Spleen (tissue), 11 donors: ENCODE measurements around the gene EHBP1. TPM values are rescaled to one million over a fixed set of nuclear protein-coding genes. Genes with fewer than 3 reads are reported as not detected.

Experiments
- DNase-seq: peaks from one replicate; pipeline ENCODE4 v3.0.0-alpha.2; 2020
- H3K27ac ChIP-seq, 8 donors: fragments of 200-600 bp; sonication (generic) in 7 of 8; 1 replicate in 4 of 8; 2 replicates in 4 of 8; pipeline versions ENCODE4 v1.5.0 to v1.8.0; 2016 to 2021; ENCODE audit warnings: inconsistent platforms in 4 of 8, mild to moderate bottlenecking in 4 of 8, moderate library complexity in 1 of 8
- H3K27me3 ChIP-seq, 7 donors: fragments of 200-600 bp; sonication (generic) in 6 of 7; replicated peaks in 1 of 7; 1 replicate in 4 of 7; 2 replicates in 3 of 7; pipeline versions ENCODE4 v1.5.0 to v1.8.0; 2016 to 2021; ENCODE audit warnings: inconsistent platforms in 3 of 7, mild to moderate bottlenecking in 1 of 7
- H3K36me3 ChIP-seq, 6 donors: fragments of 200-600 bp; sonication (generic) in 5 of 6; 1 replicate in 4 of 6; 2 replicates in 2 of 6; pipeline versions ENCODE4 v1.5.0 to v1.8.0; 2016 to 2021; ENCODE audit warnings: inconsistent platforms in 2 of 6
- H3K4me1 ChIP-seq, 6 donors: fragments of 200-600 bp; sonication (generic) in 5 of 6; 1 replicate in 3 of 6; 2 replicates in 3 of 6; pipeline versions ENCODE4 v1.5.0 to v1.8.0; 2016 to 2021; ENCODE audit warnings: inconsistent platforms in 3 of 6
- H3K4me3 ChIP-seq, 8 donors: fragments of 200-600 bp; sonication (generic) in 7 of 8; 1 replicate in 4 of 8; 2 replicates in 4 of 8; pipeline versions ENCODE4 v1.5.0 to v1.8.0; 2016 to 2021; ENCODE audit warnings: inconsistent platforms in 4 of 8, mild to moderate bottlenecking in 4 of 8, moderate library complexity in 2 of 8
- H3K9me3 ChIP-seq, 8 donors: fragments of 200-600 bp; sonication (generic) in 7 of 8; 1 replicate in 4 of 8; 2 replicates in 4 of 8; pipeline versions ENCODE4 v1.5.0 to v1.8.0; 2016 to 2021; ENCODE audit warnings: inconsistent platforms in 4 of 8
- POLR2A ChIP-seq, 3 donors: fragments of 450-650 bp; IDR thresholded peaks; one replicate each; pipeline ENCODE4 v1.5.1; 2017; ENCODE audit warnings: antibody characterized with exemption in 3 of 3, mild to moderate bottlenecking in 1 of 3
- POLR2AphosphoS5 ChIP-seq, 3 donors: sonication (generic); formaldehyde crosslinking; IDR thresholded peaks; one replicate each; pipeline ENCODE4 v1.5.1; 2017; ENCODE audit warnings: antibody characterized with exemption in 3 of 3
- WGBS, 5 donors: extraction: QIAGEN DNeasy Blood & Tissue Kit in 3 of 5; methylation state at CpG; one replicate each; pipeline versions ENCODE4 v1.1.5 to v1.1.7; 2013 to 2018; 5-methylcytosine and 5-hydroxymethylcytosine counted together
- intact Hi-C: fragments of 100-400 bp; cut with DNase I; formaldehyde crosslinking; loops from one replicate; pipeline ENCODE4 v1.15.0; 2023; ENCODE audit warnings: low total_unique reads
- polyA plus RNA-seq, 3 donors: library from polyadenylated mRNA; stranded (reverse); fragments of 200-250 nt; gene quantifications; one replicate each; pipeline ENCODE4 v1.2.1, GENCODE V29; 2013
- total RNA-seq, 7 donors: library from RNA; depleted of rRNA in 3 of 7; stranded (reverse); fragments of >200 nt in 3 of 7; fragmentation: NEBNext Ultra II Directional in 4 of 7; extraction: Animal tissue kit (Norgen Biotek cat#: 25700) in 4 of 7; gene quantifications; one replicate each; pipeline versions ENCODE4 v1.1.0 to v1.2.1, GENCODE V29; 2016 to 2021
- TF ChIP-seq, protein P1 (sequence below), 11 experiments: fragments of 200-600 bp in 7 of 11; fragments of 450-650 bp in 4 of 11; sonication (generic) in 4 of 11; IDR thresholded peaks in 8 of 11; conservative IDR thresholded peaks in 3 of 11; 1 replicate in 7 of 11; 2 replicates in 4 of 11; pipeline versions ENCODE4 v1.4.0 to v1.8.0; 2016 to 2021; ENCODE audit warnings: antibody characterized with exemption in 11 of 11, inconsistent platforms in 4 of 11, mild to moderate bottlenecking in 1 of 11
- donor health status: healthy with polysubstance abuse.
- donor health status: DM: no; HTN: no; CAD: no; lungs with moderate emphysema.
- donor health status: DM: no; HTN: no; CAD: no.
- donor health status: Bipolar disorder and iron deficiency.
- donor health status: healthy.
- donor health status: DM: no; HTN: no; CAD: no.
- donor health status: DM: yes; HTN: yes; CAD: no.

EHBP1 gene
- total and polyA plus RNA-seq, 10 donors: 5.0 to 44.2 (median 31.7) TPM

DNA sequence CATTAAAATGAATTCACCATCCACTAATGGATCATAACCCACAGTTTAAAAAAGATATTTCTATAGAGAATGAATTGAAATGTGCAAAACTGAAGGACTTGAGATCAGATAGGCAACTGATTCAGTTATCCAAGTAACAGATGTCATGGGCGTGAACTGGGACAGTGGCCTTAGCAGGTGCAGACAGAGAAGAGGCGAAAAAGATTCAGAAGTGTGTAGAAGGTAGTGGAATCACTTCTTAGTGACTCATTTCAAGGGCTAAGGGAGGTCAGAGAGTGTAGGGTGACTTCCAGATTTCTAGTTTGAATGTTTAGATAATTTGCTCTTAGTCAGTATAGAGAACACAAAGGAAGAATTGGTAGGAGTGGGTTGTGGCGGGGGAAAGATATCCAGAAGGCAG lies 79.7 kb downstream of the EHBP1 start:
- no peak for DNase-seq
- intact Hi-C loops: no loop called here
- WGBS, 5 donors: 81 to 96% (median 93%) methylated on average over 3 of the region's 3 CpGs
- Histone ChIP-seq H3K4me3 (no peak overlapping the region), H3K9me3 (peaks cover 0 to 13% (median 8%) of the 10 kb centered on the region in 8 donors), H3K4me1 (peaks cover 0 to 7% (median 0%) of the 10 kb centered on the region in 6 donors), H3K27me3 (no peaks in the 10 kb centered on the region), H3K27ac (no peak overlapping the region), H3K36me3 (peaks cover 0 to 9% (median 0%) of the 10 kb centered on the region in 6 donors)
- TF ChIP-seq, protein P1, sequence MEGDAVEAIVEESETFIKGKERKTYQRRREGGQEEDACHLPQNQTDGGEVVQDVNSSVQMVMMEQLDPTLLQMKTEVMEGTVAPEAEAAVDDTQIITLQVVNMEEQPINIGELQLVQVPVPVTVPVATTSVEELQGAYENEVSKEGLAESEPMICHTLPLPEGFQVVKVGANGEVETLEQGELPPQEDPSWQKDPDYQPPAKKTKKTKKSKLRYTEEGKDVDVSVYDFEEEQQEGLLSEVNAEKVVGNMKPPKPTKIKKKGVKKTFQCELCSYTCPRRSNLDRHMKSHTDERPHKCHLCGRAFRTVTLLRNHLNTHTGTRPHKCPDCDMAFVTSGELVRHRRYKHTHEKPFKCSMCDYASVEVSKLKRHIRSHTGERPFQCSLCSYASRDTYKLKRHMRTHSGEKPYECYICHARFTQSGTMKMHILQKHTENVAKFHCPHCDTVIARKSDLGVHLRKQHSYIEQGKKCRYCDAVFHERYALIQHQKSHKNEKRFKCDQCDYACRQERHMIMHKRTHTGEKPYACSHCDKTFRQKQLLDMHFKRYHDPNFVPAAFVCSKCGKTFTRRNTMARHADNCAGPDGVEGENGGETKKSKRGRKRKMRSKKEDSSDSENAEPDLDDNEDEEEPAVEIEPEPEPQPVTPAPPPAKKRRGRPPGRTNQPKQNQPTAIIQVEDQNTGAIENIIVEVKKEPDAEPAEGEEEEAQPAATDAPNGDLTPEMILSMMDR (IDR thresholded peaks at IDR 0.05 in 8 of 11, conservative IDR thresholded peaks at IDR 0.05 in 3 of 11): no peak
- no peak for TF ChIP-seq POLR2A (IDR thresholded peaks at IDR 0.05)
- no peak for TF ChIP-seq POLR2AphosphoS5 (IDR thresholded peaks at IDR 0.05)

GRCh38 chr2:62785810-62786597 lies 80.5 kb downstream of the EHBP1 start:
- intact Hi-C loops: no loop called here
- Histone ChIP-seq H3K27ac (no peak overlapping the region), H3K9me3 (peaks cover 0 to 13% (median 8%) of the 10 kb centered on the region in 8 donors), H3K36me3 (peaks cover 0 to 9% (median 0%) of the 10 kb centered on the region in 6 donors), H3K4me3 (no peak overlapping the region), H3K27me3 (no peaks in the 10 kb centered on the region), H3K4me1 (peaks cover 0 to 8% (median 0%) of the 10 kb centered on the region in 6 donors)
- DNase-seq: no peak
- TF ChIP-seq POLR2A (IDR thresholded peaks at IDR 0.05) (no peak), POLR2AphosphoS5 (IDR thresholded peaks at IDR 0.05) (no peak)
- TF ChIP-seq, protein P1 (IDR thresholded peaks at IDR 0.05 in 8 of 11, conservative IDR thresholded peaks at IDR 0.05 in 3 of 11): no peak
- 86 to 96% (median 88%) methylated on average over 4 of the region's 4 CpGs for WGBS, 5 donors

GRCh38 chr2:62787386-62787785 lies 81.9 kb downstream of the EHBP1 start:
- Histone ChIP-seq H3K36me3 (peaks cover 0 to 9% (median 0%) of the 10 kb centered on the region in 6 donors), H3K4me3 (no peak overlapping the region), H3K27me3 (no peaks in the 10 kb centered on the region), H3K9me3 (peaks cover 0 to 12% (median 8%) of the 10 kb centered on the region in 8 donors), H3K27ac (no peak overlapping the region), H3K4me1 (peaks cover 0 to 8% (median 0%) of the 10 kb centered on the region in 6 donors)
- no peak for TF ChIP-seq POLR2AphosphoS5 (IDR thresholded peaks at IDR 0.05)
- TF ChIP-seq, protein P1 (IDR thresholded peaks at IDR 0.05 in 8 of 11, conservative IDR thresholded peaks at IDR 0.05 in 3 of 11): no peak
- TF ChIP-seq POLR2A (IDR thresholded peaks at IDR 0.05): no peak
- WGBS, 5 donors: 31 to 64% (median 46%) methylated on average over 2 of the region's 2 CpGs
- intact Hi-C loops: no loop called here
- DNase-seq: no peak

GRCh38 chr2:62789518-62789917 lies 84.0 kb downstream of the EHBP1 start:
- intact Hi-C loops: no loop called here
- Histone ChIP-seq H3K27ac (no peak overlapping the region), H3K4me3 (no peak overlapping the region), H3K9me3 (no peaks in the 10 kb centered on the region), H3K4me1 (peaks cover 0 to 8% (median 0%) of the 10 kb centered on the region in 6 donors), H3K27me3 (no peaks in the 10 kb centered on the region), H3K36me3 (no peaks in the 10 kb centered on the region)
- TF ChIP-seq POLR2A (IDR thresholded peaks at IDR 0.05): no peak
- TF ChIP-seq, protein P1 (IDR thresholded peaks at IDR 0.05 in 8 of 11, conservative IDR thresholded peaks at IDR 0.05 in 3 of 11): no peak
- TF ChIP-seq POLR2AphosphoS5 (IDR thresholded peaks at IDR 0.05): no peak
- 61 to 83% (median 80%) methylated on average over 3 of the region's 3 CpGs for WGBS, 5 donors
- DNase-seq: no peak
